ENCODE data around the gene ITPR3.

DNA sequence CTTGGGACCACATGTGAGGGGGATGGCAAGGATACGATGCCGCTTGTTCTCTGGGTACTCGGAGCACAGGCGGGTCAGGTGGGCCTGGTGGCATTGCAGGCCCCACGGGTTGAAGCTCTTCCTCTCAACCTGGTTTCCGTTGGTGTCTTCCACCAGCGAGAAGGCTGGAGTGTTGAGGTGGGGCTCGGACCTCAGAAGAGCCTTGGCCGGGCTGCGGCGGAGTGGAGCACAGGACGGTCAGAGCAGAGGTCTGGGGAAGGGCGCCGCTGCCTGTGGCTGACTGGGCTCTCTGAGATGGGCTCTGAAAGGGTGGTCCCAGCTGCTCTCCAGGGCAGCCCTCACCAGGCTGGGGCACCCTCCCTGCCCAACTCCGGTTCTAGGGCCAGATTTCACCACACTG, 105.6 kb downstream of the ITPR3 start:
- TF ChIP-seq, protein P1, sequence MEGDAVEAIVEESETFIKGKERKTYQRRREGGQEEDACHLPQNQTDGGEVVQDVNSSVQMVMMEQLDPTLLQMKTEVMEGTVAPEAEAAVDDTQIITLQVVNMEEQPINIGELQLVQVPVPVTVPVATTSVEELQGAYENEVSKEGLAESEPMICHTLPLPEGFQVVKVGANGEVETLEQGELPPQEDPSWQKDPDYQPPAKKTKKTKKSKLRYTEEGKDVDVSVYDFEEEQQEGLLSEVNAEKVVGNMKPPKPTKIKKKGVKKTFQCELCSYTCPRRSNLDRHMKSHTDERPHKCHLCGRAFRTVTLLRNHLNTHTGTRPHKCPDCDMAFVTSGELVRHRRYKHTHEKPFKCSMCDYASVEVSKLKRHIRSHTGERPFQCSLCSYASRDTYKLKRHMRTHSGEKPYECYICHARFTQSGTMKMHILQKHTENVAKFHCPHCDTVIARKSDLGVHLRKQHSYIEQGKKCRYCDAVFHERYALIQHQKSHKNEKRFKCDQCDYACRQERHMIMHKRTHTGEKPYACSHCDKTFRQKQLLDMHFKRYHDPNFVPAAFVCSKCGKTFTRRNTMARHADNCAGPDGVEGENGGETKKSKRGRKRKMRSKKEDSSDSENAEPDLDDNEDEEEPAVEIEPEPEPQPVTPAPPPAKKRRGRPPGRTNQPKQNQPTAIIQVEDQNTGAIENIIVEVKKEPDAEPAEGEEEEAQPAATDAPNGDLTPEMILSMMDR (IDR thresholded peaks at IDR 0.05; ENCODE audit: low read depth, low read length, missing input control): no peak
- TF ChIP-seq HNF4G (IDR thresholded peaks at IDR 0.05): no peak
- TF ChIP-seq GABPA (IDR thresholded peaks at IDR 0.05 in 1 of 2, conservative IDR thresholded peaks at IDR 0.05 in 1 of 2): no peak
- TF ChIP-seq, protein P2, sequence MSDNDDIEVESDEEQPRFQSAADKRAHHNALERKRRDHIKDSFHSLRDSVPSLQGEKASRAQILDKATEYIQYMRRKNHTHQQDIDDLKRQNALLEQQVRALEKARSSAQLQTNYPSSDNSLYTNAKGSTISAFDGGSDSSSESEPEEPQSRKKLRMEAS (IDR thresholded peaks at IDR 0.05): no peak
- TF ChIP-seq TAF1 (conservative IDR thresholded peaks at IDR 0.05): no peak
- TF ChIP-seq YY1 (IDR thresholded peaks at IDR 0.05): no peak
- TF ChIP-seq, protein P3, sequence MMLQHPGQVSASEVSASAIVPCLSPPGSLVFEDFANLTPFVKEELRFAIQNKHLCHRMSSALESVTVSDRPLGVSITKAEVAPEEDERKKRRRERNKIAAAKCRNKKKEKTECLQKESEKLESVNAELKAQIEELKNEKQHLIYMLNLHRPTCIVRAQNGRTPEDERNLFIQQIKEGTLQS (IDR thresholded peaks at IDR 0.05): no peak
